Left ventricle myocardium inferior (tissue), 1 donor: ENCODE measurements around the gene SCAMP2. TPM values are rescaled to one million over a fixed set of nuclear protein-coding genes. Genes with fewer than 3 reads are reported as not detected.

Source experiments
- DNase-seq: peaks from one replicate; pipeline ENCODE4 v3.0.0-alpha.2; 2020
- H3K27ac ChIP-seq: fragments of 200-600 bp; replicated peaks from 2 replicates; pipeline ENCODE4 v1.8.0; 2021
- H3K27me3 ChIP-seq: fragments of 200-600 bp; 2 replicates; pipeline ENCODE4 v1.8.0; 2021; ENCODE audit warnings: low read depth
- H3K36me3 ChIP-seq: fragments of 200-600 bp; 2 replicates; pipeline ENCODE4 v1.8.0; 2021
- H3K4me1 ChIP-seq: fragments of 200-600 bp; 2 replicates; pipeline ENCODE4 v1.8.0; 2021
- H3K4me3 ChIP-seq: fragments of 200-600 bp; 2 replicates; pipeline ENCODE4 v1.8.0; 2021; ENCODE audit warnings: mild to moderate bottlenecking, moderate library complexity
- H3K9me3 ChIP-seq: fragments of 200-600 bp; replicated peaks from 2 replicates; pipeline ENCODE4 v1.8.0; 2021
- CTCF ChIP-seq: fragments of 200-600 bp; IDR thresholded peaks from 2 replicates; pipeline ENCODE4 v1.8.0; 2021; ENCODE audit warnings: antibody characterized with exemption, mild to moderate bottlenecking, borderline replicate concordance
- intact Hi-C: fragments of 100-400 bp; cut with micrococcal nuclease; formaldehyde crosslinking; loops from one replicate; pipeline ENCODE4 v1.11.0; 2022
- total RNA-seq: library from RNA; stranded (reverse); fragmentation: NEBNext Ultra II Directional; extraction: Animal tissue kit (Norgen Biotek cat#: 25700); gene quantifications from one replicate; pipeline ENCODE4 v1.2.1, GENCODE V29; 2021
- donor health status: DM: no; HTN: yes; CAD: no; lungs with severe emphysema.

The SCAMP2 gene
- total RNA-seq, 1 donor from 2014 or later, result 40.7 TPM

GRCh38 chr15:74884428-74885223, 11.5 kb upstream of the SCAMP2 start:
- Histone ChIP-seq H3K4me3 (no peak overlapping the region), H3K27ac (no peak overlapping the region), H3K36me3 (no peaks in the 10 kb centered on the region), H3K4me1 (peaks cover 12% of the 10 kb centered on the region), H3K27me3 (no peaks in the 10 kb centered on the region), H3K9me3 (peaks cover 7% of the 10 kb centered on the region)
- TF ChIP-seq CTCF, result no peak
- no peak for DNase-seq
- intact Hi-C loops, result no loop called here

GRCh38 chr15:74882528-74882927, 9.4 kb upstream of the SCAMP2 start:
- no peak for TF ChIP-seq CTCF
- no peaks in the 10 kb centered on the region for H3K27me3 ChIP-seq
- no peak overlapping the region for H3K27ac ChIP-seq
- DNase-seq, result no peak
- intact Hi-C loops, result no loop called here
- H3K4me3 ChIP-seq, result no peak overlapping the region
- H3K9me3 ChIP-seq, result peaks cover 7% of the 10 kb centered on the region
- H3K4me1 ChIP-seq, result no peaks in the 10 kb centered on the region
- no peaks in the 10 kb centered on the region for H3K36me3 ChIP-seq

- no peak for DNase-seq
These were observed 5.1 kb upstream of the SCAMP2 start for GRCh38 chr15:74878273-74878672.

GRCh38 chr15:74873756-74874424, 725 bp upstream of the SCAMP2 start:
- no peaks in the 10 kb centered on the region for H3K36me3 ChIP-seq
- no peak for TF ChIP-seq CTCF
- H3K4me3 ChIP-seq, result peak overlapping the region; percentile 89
- no peaks in the 10 kb centered on the region for H3K9me3 ChIP-seq
- H3K4me1 ChIP-seq, result peaks cover 43% of the 10 kb centered on the region
- intact Hi-C loops, result no loop called here
- no peak for DNase-seq
- H3K27ac ChIP-seq, result peak overlapping the region; percentile 97
- H3K27me3 ChIP-seq, result no peaks in the 10 kb centered on the region

More at GRCh38 chr15:74878273-74878672, 5.1 kb upstream of the SCAMP2 start:
- H3K36me3 ChIP-seq, result no peaks in the 10 kb centered on the region
- H3K27me3 ChIP-seq, result no peaks in the 10 kb centered on the region
- no peak overlapping the region for H3K4me3 ChIP-seq
- peaks cover 6% of the 10 kb centered on the region for H3K4me1 ChIP-seq
- intact Hi-C loops, result no loop called here
- peaks cover 7% of the 10 kb centered on the region for H3K9me3 ChIP-seq
- H3K27ac ChIP-seq, result no peak overlapping the region
- TF ChIP-seq CTCF, result no peak

GRCh38 chr15:74872702-74873035, 496 bp downstream of the SCAMP2 start:
- intact Hi-C loops, result no loop called here

More at GRCh38 chr15:74872702-74873035, 496 bp downstream of the SCAMP2 start:
- no peak for DNase-seq
- peaks cover 55% of the 10 kb centered on the region for H3K4me1 ChIP-seq
- H3K36me3 ChIP-seq, result no peaks in the 10 kb centered on the region
- peak overlapping the region; percentile 97 for H3K27ac ChIP-seq
- H3K4me3 ChIP-seq, result peak overlapping the region; percentile 89
- no peaks in the 10 kb centered on the region for H3K27me3 ChIP-seq
- TF ChIP-seq CTCF, result no peak
- no peaks in the 10 kb centered on the region for H3K9me3 ChIP-seq
